ENCODE data around the gene UBE2R2. TPM values are rescaled to one million over a fixed set of nuclear protein-coding genes. Genes with fewer than 3 reads are reported as not detected.

The UBE2R2 gene
- polyA plus RNA-seq, 4 donors, result 58.5 to 74.0 (median 64.9) TPM

Other genes starting within 250 kb of the UBE2R2 start
- gene PRSS3, start 21.6 kb upstream of the UBE2R2 start, polyA plus RNA-seq (ENCODE audit: insufficient read length in 4 of 4), result 1 to 10 TPM in 2 of 4 donors, under 1 TPM in 2; 0.37 to 2.4 (median 1.3) TPM
- gene UBAP2, start 231.7 kb downstream of the UBE2R2 start, polyA plus RNA-seq (ENCODE audit: insufficient read length in 4 of 4), result 10 to 100 TPM; 25.3 to 45.7 (median 38.9) TPM

All from left renal pelvis (tissue), 4 donors.